EH (cell line): ENCODE results near the gene DENND2A.
A peak's percentile ranks its signal among the peaks of the same experiment; 100 is the strongest.
"Not testable (repeated sequence)": the region's sequence is repeated elsewhere in the genome, so short reads cannot be mapped to it uniquely, and the experiment has no call there.

Experiments
- DNase-seq: peaks from one replicate; pipeline ENCODE4 v3.0.0-alpha.2; 2015; ENCODE audit warnings: low read depth

DENND2A gene

DNA sequence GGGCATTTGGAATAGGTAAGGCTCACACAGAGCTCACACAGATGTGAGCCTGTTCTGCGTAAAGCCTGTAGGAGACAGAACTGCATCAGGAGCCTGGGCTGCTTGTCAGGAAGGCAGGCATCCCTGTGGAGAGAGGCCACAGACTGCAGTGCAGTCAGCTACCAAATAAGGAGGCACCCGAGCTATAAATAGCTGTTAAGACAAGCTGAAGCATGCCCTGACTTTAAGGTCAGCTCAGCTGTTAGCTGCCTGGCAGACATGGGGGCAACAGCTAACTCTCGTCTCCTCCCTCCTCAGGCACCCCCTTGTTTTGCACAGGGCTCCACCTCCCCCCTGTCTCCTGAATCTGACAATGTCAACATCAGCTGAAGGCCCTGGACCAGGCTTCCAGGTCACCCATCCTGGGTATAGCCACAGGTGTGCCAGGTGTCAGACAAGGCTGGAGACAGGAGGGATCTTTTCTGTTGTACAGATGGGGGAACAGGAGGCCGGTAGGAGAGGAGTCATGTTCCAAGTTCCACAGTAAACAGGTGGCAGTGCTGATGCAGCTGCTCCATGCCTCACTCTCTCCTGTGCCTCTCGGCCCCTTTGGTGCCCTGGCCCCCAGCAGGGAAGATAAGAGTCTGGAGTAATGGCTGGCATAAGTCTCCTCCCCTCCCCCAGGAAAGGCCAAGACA lies 133.7 kb downstream of the DENND2A start:
- peak; percentile 90 for DNase-seq

DNA sequence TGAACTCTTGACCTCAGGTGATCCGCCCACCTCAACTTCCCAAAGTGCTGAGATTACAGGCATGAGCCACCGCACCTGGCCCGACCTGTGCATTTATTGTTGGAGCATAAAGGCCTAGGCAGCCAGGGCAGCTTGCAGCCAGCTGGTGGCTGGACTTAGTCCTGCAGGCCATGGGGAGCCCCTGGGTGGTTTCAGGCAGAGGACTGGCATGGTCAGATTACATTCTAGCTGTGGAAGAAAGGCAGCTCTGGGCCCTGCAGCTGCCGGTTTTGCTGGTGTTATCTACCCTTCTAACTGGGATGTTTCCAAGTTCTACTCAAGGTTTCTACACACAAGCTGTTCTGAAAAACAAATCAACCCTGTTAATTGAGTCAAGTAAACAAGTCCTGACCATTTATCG lies 138.6 kb downstream of the DENND2A start:
- DNase-seq, result no peak

DNA sequence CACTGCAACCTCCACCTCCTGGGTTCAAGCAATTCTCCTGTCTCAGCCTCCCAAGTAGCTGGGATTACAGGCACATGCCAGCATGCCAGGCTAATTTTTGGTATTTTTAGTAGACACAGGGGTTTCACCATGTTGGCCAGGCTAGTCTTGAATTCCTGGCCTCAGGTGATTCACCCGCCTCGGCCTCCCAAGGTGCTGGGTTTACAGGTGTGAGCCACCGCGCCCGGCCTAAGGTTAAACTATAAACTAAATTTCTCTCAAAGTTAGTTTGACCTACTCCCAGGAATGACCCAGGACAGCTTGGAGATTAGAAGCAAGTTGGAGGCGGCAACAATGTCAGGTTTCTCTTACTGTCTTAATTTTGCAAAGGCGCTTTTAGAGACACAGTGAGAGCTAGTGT lies 142.8 kb downstream of the DENND2A start:
- not testable (repeated sequence) for DNase-seq

GRCh38 chr7:140497241-140497769 lies 143.3 kb downstream of the DENND2A start:
- DNase-seq, result no peak

DNA sequence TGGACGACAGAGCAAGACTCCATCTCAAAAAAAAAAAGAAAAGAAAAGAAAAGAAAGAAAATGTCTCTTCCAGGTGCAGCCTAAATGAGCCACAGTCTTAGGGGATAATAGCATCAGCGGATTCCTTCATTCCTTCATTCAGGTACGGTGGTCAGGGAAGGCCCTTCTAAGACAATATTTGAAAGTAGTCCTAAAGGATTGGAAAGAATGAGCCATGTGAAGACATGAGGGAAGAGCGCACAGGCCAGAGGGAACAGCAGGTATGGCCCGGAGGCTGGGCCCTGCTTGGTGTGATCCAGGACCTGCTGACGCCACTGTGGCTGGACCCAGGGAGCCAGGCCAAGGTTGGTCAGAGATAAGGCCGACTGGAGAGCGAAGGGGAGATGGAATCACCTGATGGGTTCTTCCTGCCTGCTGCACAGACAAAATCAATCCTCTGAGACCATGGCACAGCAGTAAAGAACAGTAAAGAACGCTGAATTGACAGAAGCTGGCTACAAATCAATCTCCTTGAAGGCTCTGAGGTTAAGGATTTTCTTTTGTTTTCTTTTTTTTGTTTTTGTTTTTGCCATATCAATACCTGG lies 145.0 kb downstream of the DENND2A start:
- no peak for DNase-seq

DNA sequence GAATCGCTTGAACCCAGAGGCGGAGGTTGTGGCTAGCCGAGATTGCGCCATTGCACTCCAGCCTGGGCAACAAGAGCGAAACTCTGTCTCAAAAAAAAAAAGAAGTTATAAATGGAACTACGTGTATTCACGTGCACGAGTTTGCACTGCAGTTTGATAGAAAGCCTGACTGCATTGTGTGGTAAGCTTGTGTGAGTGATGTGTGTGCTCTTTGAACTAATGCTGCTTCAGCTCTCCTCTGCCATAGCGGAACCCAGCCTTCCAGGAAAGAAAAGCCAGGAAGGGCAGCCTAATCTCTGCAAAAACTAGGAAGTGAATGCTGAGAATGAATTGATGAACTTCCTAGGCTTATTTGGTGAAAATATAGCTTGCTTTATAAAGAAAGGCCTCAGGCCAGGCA lies 145.7 kb downstream of the DENND2A start:
- no peak for DNase-seq

DNA sequence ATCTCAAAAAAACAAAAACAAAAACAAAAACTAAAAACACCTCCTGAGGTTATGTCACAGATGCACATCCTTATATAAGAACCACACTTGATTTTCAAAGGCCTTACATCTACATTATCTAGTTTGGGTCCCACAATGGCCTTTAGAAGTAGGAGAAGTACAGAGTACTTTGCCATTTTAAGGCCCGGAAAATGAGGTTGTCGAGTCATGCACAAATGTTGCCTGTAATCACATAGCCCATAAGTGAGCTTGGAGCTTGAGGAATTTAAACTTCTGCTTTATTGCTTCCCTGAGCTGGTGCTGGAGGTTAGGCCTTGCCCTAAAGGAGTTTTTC lies 151.6 kb downstream of the DENND2A start:
- DNase-seq, result no peak

DNA sequence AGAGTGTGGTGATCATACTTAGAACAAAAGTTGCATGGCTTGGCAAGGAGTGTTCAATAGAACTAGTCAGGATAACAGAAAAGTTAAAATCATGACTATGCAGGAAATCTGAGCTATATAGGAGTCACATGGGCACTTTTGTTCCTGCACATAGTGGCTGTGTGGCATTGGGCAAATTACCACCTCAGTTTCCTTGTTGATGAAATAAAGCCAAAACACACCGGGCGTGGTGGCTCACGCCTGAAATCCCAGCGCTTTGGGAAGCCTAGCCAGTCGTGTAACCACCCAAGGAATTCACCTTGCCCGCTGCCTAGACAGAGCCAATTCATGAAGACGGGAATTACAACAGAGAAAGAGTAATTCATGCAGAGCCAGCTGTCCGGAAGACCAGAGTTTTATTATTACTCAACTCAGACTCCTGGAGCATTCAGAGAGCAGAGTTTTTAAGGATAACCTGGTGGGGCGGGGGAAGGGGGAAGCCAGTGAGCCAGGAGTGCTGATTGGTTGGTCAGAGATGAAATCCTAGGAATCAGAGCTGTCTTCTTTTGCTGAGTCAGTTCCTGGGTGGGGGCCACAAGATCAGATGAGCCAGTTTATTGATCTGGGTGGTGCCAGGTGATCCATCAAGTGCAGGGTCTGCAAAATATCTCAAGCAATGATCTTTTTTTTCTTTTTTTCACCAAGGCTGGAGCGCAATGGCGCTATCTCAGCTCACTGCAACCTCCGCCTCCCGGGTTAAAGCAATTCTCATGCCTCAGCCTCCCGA lies 154.9 kb downstream of the DENND2A start:
- no peak for DNase-seq

DNA sequence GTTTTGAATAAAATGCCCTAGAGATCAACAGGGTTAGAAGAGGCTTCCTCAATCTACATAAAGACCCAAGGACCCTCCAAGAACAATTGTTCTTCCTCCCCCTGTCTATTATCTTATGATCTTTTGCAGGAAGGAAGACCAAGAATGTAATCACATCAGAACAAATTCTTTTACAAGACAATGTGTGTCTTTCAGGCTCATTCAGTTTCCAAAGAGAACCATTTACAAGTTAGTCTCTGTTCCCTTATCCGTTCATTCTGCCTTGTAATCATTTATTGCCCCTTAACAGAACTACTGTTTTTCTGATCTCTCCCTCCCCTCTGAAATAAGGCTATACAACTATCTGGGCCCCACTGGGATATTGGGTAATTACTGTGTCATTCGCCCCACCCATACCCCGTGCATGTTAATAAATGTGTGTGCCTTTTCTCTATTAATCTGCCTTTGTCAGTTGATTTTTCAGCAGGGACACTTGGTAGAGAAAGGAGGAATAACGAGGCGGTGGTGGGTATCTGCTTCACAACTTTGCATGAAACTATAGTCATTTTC lies 155.6 kb downstream of the DENND2A start:
- no peak for DNase-seq

DNA sequence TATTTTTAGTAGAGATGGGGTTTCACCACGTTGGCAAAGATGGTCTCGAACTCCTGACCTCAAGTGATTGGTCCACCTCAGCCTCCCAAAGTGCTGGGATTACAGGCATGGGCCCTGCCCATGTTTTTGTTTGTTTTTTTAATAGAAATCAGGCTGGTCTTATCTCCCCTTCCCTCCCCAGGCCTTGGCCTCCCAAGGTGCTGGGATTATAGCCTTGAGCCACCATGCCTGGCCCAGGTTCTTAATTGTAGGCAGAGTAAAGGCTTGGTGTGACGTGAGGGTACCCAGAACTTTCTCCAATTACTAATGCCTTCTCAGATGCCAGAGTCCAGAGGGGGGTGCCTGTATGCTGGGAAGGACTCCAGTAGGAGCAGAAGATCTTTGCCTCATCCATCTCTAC lies 156.1 kb downstream of the DENND2A start:
- DNase-seq, result no peak

DNA sequence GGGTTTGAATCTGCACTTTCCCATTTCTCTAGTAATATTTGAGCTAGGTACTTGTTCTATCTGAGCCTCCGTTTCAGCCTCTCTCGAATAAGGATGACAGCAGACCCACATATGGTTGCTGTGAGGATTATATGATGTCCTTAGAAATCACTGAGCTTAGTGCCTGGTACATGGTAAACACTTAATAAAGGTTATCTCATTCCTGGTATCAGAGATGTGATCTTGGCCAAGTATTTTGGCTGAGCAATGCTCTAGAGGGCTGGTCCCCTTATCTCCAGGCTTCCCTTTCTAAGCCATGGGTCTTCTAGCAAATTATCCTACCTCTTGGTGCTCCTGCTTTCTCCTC lies 160.9 kb downstream of the DENND2A start:
- DNase-seq, result no peak

DNA sequence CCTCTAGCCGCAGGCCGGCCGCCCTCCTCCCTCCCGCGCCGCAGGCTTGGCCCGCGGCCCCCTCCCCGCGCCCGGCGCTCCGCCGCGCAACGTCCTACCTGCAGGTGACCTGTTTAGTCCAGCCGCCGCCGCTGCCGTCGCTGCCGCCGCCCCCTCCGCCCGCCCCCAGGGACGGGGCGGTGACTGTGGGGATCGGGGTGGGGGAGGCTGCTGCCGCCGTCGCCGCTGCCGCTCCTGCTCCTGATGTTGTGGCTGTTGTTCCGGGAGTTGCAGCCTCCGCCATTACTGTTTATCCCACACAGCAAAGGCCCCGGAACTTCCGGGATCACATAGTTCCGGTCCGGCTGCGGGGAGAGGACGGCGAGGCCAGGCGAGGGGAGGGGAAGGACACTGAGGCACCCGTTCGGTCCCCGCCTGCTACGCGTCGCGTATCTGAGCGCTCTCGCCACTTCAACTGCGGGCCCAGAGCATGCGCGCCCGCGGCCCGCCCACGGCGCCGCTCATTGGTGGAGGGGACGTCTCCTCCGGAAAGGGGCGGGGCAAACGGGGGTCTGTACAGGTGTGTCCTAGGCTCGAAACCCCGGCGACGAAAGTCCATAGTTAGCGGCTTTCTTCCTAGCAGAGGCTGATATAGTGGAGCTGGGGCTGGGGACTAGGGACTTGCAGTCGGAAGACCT lies 161.4 kb downstream of the DENND2A start, which contains the start of gene MKRN1:
Gene MKRN1, minus strand, starts transcription at position 444 of the 677 bp plus-strand sequence. Its CDS starts 161 bp downstream, at position 283.
- peak; percentile 95 for DNase-seq

DNA sequence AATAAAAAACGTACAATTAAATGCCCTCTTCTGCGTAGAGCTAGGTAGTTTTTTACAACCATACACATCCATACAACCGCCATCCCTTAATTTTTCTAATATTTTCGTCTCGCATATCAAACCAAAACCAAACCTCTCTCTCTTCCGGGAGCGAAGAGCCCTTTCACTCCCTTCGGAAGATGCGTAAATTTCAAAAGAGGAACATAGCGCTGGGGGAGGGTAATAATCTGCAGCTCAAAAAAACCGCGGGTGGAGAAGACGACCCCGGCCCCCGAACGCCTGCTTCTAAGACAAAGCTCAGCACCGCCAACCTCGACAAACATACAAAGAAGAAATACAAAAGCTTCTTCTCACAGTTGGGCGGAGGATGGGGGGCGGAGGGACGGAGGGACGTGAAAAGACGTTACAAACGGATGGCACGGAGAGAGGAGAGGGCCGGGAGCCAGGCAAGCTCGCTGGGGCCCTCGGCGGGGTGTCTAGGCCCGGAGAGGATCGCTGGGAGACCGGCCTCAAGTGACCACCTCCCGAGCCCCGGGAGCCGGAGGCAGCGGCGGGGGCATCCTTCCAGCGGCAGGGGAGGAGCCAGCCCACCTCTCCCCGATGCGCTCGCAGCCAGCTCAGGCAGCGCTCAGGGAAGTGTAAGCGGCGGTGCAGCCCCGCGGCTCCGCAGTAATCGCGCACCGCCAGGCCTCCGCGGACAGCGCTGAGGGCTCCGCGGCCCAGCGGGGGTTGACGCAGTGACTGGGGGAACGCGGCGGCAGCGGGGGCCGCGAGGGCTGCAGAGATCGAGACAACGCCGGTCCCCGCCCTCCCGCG lies 162.2 kb downstream of the DENND2A start:
- peak; percentile 42 for DNase-seq

GRCh38 chr7:140476698-140477261 lies 163.8 kb downstream of the DENND2A start:
- no peak for DNase-seq

DNA sequence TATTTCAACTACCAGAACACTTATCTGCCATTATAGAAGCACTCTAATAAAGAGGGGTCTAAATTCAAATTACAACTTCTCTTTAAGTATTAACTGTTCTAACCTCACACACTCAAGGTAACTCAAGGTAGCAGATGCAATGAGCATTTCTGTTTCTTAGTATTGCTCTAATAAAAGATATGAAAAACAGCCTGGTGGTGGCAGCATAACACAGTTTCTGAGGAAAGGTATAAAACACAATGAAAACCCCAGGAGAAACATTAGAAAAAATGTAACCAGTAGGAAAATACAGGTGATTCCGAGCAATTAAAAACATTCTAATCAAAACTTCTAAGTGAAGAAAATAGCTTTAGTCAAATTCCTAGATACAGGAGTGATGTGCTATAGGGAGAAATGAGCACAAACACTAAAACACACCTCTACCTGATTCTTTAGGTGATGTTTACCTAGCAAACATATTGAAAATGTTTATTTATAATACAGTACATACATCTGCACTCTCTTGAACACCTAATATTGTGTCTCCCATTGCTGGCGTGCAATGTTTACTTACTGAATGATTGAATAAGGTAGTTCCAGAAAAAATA lies 164.8 kb downstream of the DENND2A start:
- DNase-seq, result peak; percentile 53
